A549 treated with AZD9567 at 1 μM for 4 hours (cell line): ENCODE data around the gene CILP2. TPM values are rescaled to one million over a fixed set of nuclear protein-coding genes. Genes with fewer than 3 reads are reported as not detected.

Experiments
- total RNA-seq: library from RNA; stranded (reverse); fragments of 200-300 nt; extraction: Qiagen RNA extraction; gene quantifications from 5 replicates; pipeline ENCODE4 v1.2.3, GENCODE V29; 2022; ENCODE audit not compliant: insufficient read depth

CILP2 gene, protein sequence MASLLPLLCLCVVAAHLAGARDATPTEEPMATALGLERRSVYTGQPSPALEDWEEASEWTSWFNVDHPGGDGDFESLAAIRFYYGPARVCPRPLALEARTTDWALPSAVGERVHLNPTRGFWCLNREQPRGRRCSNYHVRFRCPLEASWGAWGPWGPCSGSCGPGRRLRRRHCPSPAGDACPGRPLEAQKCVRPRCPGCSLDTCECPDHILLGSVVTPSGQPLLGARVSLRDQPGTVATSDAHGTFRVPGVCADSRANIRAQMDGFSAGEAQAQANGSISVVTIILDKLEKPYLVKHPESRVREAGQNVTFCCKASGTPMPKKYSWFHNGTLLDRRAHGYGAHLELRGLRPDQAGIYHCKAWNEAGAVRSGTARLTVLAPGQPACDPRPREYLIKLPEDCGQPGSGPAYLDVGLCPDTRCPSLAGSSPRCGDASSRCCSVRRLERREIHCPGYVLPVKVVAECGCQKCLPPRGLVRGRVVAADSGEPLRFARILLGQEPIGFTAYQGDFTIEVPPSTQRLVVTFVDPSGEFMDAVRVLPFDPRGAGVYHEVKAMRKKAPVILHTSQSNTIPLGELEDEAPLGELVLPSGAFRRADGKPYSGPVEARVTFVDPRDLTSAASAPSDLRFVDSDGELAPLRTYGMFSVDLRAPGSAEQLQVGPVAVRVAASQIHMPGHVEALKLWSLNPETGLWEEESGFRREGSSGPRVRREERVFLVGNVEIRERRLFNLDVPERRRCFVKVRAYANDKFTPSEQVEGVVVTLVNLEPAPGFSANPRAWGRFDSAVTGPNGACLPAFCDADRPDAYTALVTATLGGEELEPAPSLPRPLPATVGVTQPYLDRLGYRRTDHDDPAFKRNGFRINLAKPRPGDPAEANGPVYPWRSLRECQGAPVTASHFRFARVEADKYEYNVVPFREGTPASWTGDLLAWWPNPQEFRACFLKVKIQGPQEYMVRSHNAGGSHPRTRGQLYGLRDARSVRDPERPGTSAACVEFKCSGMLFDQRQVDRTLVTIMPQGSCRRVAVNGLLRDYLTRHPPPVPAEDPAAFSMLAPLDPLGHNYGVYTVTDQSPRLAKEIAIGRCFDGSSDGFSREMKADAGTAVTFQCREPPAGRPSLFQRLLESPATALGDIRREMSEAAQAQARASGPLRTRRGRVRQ
- total RNA-seq = 0.15 to 0.37 TPM (median 0.19 TPM) in 4 of 5 replicates, not detected in the other

DNA sequence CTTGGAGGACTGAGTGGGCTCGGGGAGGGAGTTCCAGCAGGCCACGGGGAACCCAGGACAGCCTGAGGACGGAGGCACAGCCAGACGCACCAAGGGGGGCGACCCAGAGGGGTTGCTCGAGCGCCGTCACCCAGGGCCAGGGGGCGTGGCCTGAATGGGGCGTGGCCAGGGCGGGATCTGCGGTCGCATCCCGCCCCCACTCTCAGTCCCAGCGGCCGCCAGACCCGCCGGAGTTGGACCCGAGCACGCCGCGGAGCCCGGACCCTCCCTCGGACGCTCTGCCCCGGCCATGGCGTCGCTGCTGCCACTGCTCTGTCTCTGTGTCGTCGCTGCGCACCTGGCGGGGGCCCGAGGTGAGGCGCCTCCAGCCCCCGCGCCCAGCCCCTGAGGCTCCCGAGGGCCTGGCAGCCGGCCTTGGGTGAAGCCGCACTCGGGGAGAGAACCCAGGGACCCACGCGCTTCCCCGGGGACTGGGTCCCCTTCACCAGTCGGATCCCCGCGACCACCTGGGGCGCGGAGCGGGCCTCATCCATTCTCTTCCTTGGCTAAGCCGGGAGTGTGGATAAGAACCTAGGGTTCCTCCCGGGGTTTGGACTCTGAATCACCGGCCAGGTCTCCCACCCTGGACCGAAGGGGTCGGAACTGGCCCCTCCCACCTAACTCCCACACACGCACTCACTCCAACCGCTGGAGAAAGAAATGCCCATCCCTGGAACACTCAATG is at the start of gene CILP2:
CILP2 (plus strand) TSS at position 205 of the 724 bp plus-strand sequence; CDS start at position 290, 85 bp downstream.

DNA sequence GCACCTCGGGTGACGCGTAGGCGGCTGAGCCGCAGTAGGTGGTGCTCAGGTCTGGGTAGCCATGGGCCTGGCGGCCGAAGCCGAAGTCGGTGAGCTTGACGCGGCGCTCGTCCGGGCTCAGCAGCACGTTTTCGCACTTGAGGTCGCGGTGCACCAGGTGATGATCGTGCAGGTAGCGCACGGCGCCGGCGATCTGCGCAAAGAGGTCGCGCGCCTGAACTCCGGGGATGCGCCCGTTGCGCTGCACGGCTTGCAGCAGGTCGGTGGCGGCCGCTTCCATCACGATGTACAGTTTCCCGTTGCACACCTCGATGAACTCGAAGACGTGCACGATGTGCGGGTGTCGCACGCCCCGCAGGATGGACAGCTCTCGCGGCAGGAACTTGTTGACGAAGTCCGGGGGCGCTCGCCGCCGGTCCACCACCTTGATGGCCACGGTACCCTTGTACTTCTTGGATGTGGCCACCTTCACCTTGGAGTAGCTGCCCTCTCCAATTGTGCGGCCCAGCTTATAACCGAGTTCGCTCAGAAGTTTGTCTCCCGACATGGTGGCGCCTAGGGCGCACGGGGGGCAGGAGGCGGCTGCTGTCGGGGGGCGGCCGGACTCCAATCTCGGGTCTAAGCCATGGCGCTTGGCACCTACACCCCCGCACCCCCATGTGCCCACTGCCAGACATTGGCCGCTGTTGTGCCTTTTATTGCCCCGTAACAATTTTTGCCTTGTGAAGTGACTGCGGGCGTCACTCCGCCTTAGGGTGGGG is 23.0 kb upstream of the CILP2 start, which contains the start of gene TSSK6:
TSSK6 (minus strand) TSS at position 668 of the 761 bp plus-strand sequence; CDS start at position 547, 121 bp downstream.

DNA sequence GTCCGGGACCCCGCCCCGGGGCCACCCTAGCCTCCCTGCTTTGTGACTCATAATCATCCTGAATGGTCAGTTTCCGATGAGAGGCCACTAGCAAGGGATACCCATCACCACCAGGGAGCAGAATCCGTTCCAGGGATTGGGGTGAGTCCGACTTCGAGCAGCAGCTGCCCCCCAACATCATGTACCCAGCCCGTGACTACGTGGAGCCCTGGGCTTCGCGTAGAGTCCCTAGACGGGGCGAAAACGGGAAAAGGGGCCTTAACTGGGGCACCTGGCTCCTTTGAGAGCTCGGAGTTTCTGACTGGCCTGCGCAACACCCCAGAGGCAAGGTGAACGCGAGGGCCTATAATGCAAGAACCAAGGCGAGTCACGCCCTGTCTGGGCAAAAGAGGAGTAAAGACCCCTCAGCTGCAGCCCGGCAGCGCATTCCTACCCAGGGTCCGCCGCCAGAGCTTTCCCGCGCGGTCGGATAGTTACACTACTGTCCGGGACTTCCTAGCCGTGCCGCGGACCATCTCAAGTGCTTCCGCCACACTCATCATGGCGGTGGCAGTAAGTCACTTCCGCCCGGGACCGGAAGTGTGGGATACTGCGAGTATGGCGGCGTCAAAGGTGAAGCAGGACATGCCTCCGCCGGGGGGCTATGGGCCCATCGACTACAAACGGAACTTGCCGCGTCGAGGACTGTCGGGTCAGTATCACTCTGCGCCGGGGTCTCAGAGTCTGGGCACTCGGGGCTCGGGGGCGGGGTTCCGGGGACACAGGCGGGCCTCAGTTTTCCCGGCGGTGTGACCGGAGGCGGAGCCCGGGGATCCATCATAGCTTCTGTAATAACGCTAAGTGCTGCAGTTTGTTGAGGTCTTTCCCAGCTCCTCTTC is 22.2 kb upstream of the CILP2 start, which contains the start of gene NDUFA13:
NDUFA13 (plus strand) TSS at position 584 of the 878 bp plus-strand sequence; CDS start at position 598, 14 bp downstream.

DNA sequence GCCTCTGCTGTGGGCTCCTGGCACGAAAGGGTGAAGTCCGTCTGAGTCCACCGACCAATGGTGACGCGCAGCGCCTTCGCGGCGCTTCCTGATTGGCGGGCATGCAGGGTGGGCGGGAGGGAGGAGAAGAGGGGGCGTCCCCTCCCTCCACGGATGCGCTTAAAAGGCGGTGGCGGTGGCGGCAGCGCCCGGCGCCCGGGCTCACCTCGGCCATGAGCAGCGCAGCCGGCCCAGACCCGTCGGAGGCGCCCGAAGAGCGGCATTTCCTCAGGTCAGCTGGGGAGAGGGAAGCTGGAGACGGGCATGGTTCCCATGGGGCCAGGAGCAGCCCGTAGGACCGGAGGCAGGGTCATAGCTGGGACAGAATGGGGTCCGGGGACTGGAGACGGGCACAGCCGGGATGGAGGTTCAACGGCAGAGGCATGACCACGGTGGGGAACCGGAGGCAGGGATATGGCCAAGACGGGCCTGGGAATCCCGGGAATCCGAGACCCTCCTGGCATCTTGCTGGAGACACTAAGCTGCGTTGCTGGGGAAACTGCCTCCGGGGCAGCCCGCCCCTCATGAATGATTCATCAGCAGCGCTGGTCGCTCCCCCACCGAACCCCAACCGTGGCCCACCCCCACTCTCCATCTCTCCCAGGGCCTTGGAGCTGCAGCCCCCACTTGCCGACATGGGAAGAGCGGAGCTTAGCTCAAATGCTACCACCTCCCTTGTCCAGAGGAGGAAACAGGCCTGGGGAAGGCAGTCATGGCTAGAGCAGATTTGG is 9.2 kb upstream of the CILP2 start, which contains the start of gene YJEFN3:
YJEFN3 (plus strand) TSS at position 191 of the 770 bp plus-strand sequence; CDS start at position 213, 22 bp downstream.

Other genes starting within 250 kb of the CILP2 start
- 24.9 to 44.4 TPM (median 27.8 TPM) in 5 replicates for gene SUGP1, start 217.8 kb upstream of the CILP2 start, total RNA-seq
- gene MAU2, start 217.4 kb upstream of the CILP2 start, total RNA-seq = 13.4 to 15.0 TPM (median 13.6 TPM) in 5 replicates
- 42.7 to 51.8 TPM (median 47.6 TPM) in 5 replicates for gene GATAD2A, start 132.6 kb upstream of the CILP2 start, total RNA-seq
- 1.3 to 1.6 TPM (median 1.4 TPM) in 4 of 5 replicates, not detected in the other for gene TSSK6, start 22.7 kb upstream of the CILP2 start, total RNA-seq
- 123 to 157 TPM (median 154 TPM) in 5 replicates for gene NDUFA13, start 22.0 kb upstream of the CILP2 start, total RNA-seq
- 1.2 to 4.3 TPM (median 3.8 TPM) in 5 replicates for gene YJEFN3, start 9.4 kb upstream of the CILP2 start, total RNA-seq
- 1.5 to 1.9 TPM (median 1.7 TPM) in 4 of 5 replicates, not detected in the other for gene PBX4, start 80.4 kb downstream of the CILP2 start, total RNA-seq
- gene LPAR2, start 90.0 kb downstream of the CILP2 start, total RNA-seq = 1.5 to 4.2 TPM (median 3.9 TPM) in 5 replicates
- gene GMIP, start 105.4 kb downstream of the CILP2 start, total RNA-seq = 3.7 to 6.1 TPM (median 5.3 TPM) in 5 replicates
- 23.5 to 35.6 TPM (median 34.4 TPM) in 5 replicates for gene ATP13A1, start 125.4 kb downstream of the CILP2 start, total RNA-seq
- 3.4 to 7.2 TPM (median 4.0 TPM) in 5 replicates for gene ZNF101, start 130.6 kb downstream of the CILP2 start, total RNA-seq
- gene ZNF14, start 194.8 kb downstream of the CILP2 start, total RNA-seq = 2.1 to 2.4 TPM (median 2.2 TPM) in 5 replicates